ENCODE measurements around the gene UCN2.

Gene UCN2

DNA sequence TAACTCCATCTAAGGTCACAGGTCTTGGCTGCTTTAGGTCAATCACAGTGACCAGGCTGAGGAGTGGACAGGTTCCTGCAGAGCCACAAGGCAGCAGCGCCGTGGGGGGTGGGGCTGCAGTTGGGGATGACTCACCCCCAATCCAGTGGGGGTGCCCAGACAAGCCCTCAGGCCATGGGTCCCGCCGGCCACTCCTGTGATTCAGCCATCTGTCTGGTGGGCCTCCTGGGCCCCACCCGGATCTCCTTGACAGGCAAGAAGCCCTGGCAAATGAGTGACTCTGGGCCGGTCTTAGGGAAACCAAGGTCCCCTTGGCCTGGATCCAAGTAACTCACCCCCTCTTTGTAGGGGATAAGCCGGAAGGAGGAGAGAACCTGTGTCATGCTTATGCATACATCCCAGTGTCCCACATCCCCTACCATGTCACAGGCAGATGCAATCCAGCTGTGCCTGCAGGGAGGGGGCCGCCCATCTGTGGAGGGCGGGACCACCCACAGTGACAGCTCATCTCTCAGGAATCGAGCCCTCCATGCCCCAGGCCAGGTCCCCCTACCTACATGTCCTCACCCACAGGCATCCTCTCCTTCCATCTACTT is 32.0 kb upstream of the UCN2 start:
- H3K4me3 ChIP-seq (ENCODE audit: low read depth, low read length) = peak overlapping the region; percentile 48
- in situ Hi-C loops (cut with HindIII; ENCODE audit: low sequenced_read_pairs) = no loop called here
- DNase-seq (ENCODE audit: low read depth, low spot score) = peak; percentile 92
- TF ChIP-seq, protein P1, sequence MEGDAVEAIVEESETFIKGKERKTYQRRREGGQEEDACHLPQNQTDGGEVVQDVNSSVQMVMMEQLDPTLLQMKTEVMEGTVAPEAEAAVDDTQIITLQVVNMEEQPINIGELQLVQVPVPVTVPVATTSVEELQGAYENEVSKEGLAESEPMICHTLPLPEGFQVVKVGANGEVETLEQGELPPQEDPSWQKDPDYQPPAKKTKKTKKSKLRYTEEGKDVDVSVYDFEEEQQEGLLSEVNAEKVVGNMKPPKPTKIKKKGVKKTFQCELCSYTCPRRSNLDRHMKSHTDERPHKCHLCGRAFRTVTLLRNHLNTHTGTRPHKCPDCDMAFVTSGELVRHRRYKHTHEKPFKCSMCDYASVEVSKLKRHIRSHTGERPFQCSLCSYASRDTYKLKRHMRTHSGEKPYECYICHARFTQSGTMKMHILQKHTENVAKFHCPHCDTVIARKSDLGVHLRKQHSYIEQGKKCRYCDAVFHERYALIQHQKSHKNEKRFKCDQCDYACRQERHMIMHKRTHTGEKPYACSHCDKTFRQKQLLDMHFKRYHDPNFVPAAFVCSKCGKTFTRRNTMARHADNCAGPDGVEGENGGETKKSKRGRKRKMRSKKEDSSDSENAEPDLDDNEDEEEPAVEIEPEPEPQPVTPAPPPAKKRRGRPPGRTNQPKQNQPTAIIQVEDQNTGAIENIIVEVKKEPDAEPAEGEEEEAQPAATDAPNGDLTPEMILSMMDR (IDR thresholded peaks at IDR 0.05; ENCODE audit: low read depth, low read length) = no peak

DNA sequence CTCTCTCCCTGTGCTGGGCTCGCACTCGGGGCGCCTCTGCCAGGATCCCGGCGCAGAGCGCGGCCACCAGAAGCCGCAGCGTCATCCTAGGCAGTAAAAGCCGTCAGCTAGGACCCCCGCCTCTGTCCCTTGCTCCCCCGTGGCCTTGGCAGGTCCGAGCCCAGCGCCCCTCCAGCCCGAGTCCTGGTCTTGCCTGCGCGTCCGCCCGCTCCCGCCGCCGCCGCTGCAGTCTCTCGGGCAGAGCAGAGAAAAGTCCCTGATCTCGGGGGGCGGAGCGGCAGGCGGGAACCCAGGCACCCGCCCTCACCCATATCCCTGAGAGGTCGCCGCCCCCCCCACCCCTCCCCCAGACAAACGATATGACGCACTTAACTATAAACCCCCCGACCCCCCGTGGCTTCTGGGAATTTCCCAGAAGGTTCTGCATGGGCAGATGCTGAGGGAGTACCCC is 31.5 kb upstream of the UCN2 start, which contains the start of gene COL7A1:
TSS of gene COL7A1 (minus strand) at position 255 of the 451 bp plus-strand sequence. CDS start at position 85, 170 bp downstream.
- in situ Hi-C loops (cut with HindIII; ENCODE audit: low sequenced_read_pairs) = no loop called here
- peak within 1 kb of the TSS; percentile 48 for H3K4me3 ChIP-seq (ENCODE audit: low read depth, low read length)
- no peak for DNase-seq (ENCODE audit: low read depth, low spot score)
- TF ChIP-seq, protein P1 (IDR thresholded peaks at IDR 0.05; ENCODE audit: low read depth, low read length) = no peak

DNA sequence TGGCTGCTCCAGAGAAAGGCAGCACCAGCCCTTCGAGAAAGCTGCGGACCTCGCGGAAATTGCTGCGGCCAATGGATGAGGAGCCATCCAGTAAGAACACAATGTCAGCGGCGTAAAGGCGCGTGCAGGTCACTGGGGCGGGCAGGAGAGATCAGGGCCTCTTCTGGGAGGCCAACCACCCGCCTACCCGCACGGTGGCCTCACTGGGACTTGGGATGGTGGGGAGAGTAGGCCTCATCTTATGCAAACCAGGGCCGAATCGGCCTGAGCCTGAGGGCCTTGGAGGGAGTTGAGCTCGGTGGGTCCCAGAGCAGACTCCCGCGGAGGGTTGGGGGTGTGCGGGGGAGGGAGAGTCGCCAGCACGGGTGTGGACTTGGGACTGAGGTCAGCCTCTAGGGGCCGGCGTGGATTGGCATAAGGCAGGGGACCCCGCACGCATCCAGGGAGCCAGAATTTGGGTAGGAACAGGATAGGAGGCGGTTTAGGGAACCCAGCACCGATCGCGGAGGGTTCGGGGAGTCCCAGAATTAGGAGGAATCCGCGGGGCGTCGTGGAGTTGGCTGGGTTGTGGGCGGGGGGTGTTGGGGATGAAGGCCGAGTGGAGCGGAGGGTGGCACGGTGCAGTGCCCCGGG is 31.0 kb upstream of the UCN2 start:
- in situ Hi-C loops (cut with HindIII; ENCODE audit: low sequenced_read_pairs) = no loop called here
- H3K4me3 ChIP-seq (ENCODE audit: low read depth, low read length) = peak overlapping the region; percentile 48
- TF ChIP-seq, protein P1 (IDR thresholded peaks at IDR 0.05; ENCODE audit: low read depth, low read length) = no peak
- no peak for DNase-seq (ENCODE audit: low read depth, low spot score)

DNA sequence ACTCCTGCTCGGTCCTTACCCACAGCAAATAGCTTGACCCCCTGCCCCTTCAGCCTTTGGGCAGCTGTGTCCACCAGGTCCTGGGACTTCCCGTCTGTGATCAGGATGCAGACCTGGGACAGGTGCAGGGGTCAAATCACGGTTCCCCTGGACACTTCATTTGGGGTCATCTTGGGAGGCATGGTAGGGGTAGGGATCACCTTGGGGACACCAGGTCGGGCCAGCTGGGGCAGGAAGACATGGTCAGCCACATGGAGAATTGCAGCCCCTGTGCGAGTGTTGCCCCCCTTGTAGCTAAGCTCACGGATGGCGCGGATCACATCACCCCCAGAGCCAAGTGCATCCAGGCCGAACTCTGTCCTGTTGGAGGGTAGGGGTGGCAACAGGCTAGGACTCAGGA is 29.8 kb upstream of the UCN2 start:
- DNase-seq (ENCODE audit: low read depth, low spot score) = no peak
- TF ChIP-seq, protein P1 (IDR thresholded peaks at IDR 0.05; ENCODE audit: low read depth, low read length) = no peak
- in situ Hi-C loops (cut with HindIII; ENCODE audit: low sequenced_read_pairs) = no loop called here
- peak overlapping the region; percentile 48 for H3K4me3 ChIP-seq (ENCODE audit: low read depth, low read length)

DNA sequence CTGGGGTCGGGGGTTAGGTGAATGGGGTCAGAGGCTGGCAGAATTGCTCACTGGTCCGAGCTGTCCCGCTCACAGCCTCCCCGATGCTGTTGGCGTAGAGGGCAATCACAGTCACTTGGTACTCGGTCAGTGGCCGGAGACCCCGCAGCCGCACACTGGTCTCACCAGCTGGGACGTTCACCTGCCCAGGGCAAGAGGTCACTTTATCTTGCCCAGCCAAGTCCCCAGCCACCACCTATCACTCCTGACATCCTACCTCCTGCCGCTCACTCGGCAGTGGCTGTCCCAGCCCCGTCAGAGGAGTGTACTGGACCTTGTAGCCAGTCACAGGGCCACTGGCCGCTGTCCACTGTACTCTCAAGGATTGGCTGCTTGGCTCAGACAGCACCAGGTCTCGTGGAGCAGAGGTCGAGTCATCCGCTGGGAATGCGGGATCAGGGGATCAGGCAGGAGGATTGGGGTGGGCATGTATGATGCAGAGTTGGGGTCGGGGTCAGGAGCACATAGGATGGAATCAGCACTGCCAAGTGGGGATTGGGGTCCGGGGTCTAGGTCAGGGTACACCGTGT is 29.0 kb upstream of the UCN2 start:
- H3K4me3 ChIP-seq (ENCODE audit: low read depth, low read length) = no peak overlapping the region
- TF ChIP-seq, protein P1 (IDR thresholded peaks at IDR 0.05; ENCODE audit: low read depth, low read length) = no peak

DNA sequence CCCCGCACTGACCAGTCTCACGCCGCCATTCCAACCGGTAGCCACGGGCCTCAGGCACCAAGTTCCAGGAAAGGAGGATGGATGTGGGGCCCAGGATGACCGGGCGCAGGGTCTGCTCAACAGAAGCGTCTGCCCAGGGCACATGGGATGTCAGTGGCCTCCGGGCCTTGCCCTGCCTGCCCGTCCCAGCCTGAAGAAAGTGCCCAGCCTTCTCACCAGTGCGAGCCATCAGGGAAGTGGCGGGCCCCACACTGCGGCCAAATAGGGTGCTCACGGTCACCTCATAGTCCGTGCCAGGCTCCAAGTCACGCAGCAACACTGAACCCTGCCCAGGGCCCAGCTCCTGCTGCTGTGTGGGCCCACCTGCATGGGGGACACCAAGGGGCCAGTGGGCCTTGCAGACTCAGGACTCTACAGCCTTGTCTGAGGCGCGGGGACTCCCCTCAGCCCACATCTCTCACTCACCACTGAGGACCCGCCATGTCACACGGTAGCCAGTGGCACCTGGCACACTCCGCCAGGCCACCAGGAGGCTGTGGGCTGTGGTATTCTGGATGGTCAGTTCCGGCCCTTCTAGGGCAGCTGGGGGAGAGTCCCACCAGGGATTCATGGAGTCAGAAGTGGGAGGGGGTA is 28.4 kb upstream of the UCN2 start:
- TF ChIP-seq, protein P1 (IDR thresholded peaks at IDR 0.05; ENCODE audit: low read depth, low read length) = no peak
- no peak overlapping the region for H3K4me3 ChIP-seq (ENCODE audit: low read depth, low read length)
- in situ Hi-C loops (cut with HindIII; ENCODE audit: low sequenced_read_pairs) = no loop called here
- no peak for DNase-seq (ENCODE audit: low read depth, low spot score)

More for the DNA sequence above, 29.0 kb upstream of the UCN2 start:
- DNase-seq (ENCODE audit: low read depth, low spot score) = no peak
- in situ Hi-C loops (cut with HindIII; ENCODE audit: low sequenced_read_pairs) = no loop called here

All from astrocyte of the spinal cord (primary cell).